Ectodermal cell (in vitro differentiated cells): ENCODE data around the gene CCDC88C.

Experiments
- H3K27ac ChIP-seq: 2 replicates; pipeline ENCODE4 v1.7.0; 2013; ENCODE audit warnings: mild to moderate bottlenecking, low read depth, low read length; ENCODE audit not compliant: insufficient read depth, poor library complexity, severe bottlenecking
- H3K27me3 ChIP-seq: 2 replicates; pipeline ENCODE4 v1.7.0; 2013; ENCODE audit warnings: mild to moderate bottlenecking, low read length; ENCODE audit not compliant: insufficient read depth, control insufficient read depth, poor library complexity, severe bottlenecking
- H3K36me3 ChIP-seq: one replicate; pipeline ENCODE4 v1.7.0; 2013; ENCODE audit warnings: low read length; ENCODE audit not compliant: control insufficient read depth, insufficient read depth
- H3K4me1 ChIP-seq: one replicate; pipeline ENCODE4 v1.7.0; 2013; ENCODE audit warnings: low read length; ENCODE audit not compliant: control insufficient read depth, insufficient read depth
- H3K4me3 ChIP-seq: 2 replicates; pipeline ENCODE4 v1.7.0; 2013; ENCODE audit warnings: low read depth, low read length, control low read depth; ENCODE audit not compliant: insufficient read depth
- H3K9me3 ChIP-seq: 2 replicates; pipeline ENCODE4 v1.7.0; 2013; ENCODE audit warnings: mild to moderate bottlenecking, low read length, moderate library complexity; ENCODE audit not compliant: control insufficient read depth
- WGBS, 2 experiments: methylation state at CpG; one replicate each; pipeline ENCODE4 v1.1.7; 2013; ENCODE audit warnings: missing lambda C conversion rate in 2 of 2; 5-methylcytosine and 5-hydroxymethylcytosine counted together

The CCDC88C gene

DNA sequence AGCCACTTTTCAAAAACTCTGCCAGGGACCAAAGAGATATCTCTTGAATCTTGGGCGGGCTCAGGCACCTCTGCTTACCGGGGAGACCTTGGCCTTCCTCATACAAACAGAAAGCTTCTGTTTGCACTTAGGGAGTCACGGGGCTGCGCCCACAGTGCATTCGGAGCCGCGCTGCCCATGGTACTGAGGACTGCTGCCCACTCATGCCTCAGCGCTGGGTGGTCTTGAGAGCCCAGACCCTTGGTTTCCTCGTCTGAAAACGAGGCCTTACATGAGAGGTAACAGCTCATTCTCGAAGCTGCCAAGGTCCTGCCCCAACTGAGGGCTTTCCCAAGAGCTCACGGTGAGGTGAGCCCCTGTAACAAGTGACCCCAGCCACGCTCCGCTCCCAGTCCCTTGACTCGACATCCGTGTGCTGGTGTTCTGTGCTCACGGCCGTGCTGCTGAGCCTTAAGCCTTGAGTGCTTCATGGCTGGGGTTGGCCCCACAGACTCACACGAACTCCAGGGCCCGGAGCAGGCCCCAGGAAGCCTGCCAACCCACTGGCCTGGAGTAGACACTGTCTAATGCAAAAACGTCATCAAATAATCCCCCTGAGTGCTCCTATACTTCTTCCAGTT, 125.7 kb downstream of the CCDC88C start:
- Histone ChIP-seq H3K36me3 (peaks cover 33% of the 10 kb centered on the region), H3K27ac (no peak overlapping the region), H3K4me1 (no peaks in the 10 kb centered on the region), H3K9me3 (no peaks in the 10 kb centered on the region), H3K27me3 (no peaks in the 10 kb centered on the region), H3K4me3 (no peak overlapping the region)
- 93 to 95% methylated on average over 21 of the region's 21 CpGs for WGBS, 2 experiments

DNA sequence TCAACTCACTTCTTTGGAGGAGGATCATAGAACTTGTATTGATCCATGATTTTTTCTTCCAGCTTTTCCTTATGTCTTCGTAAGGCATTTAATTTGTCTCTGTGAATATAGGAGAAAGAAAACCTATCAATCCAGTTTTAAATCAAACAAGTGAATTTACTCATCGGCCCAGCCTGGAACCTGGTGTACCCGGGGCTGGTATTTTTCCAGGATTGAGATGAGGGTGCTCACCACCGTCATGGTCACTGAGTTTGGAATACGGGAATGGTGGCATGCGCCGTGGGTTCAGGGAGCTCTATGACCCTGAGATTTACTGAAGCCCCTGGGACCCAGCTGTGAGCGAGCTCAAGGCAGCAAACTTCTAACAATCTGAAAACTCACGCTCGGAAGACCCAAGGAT, 126.6 kb downstream of the CCDC88C start:
- no peaks in the 10 kb centered on the region for H3K27me3 ChIP-seq
- no peaks in the 10 kb centered on the region for H3K9me3 ChIP-seq
- 95 to 97% methylated on average over 9 to 10 of the region's 10 CpGs for WGBS, 2 experiments
- H3K27ac ChIP-seq, result no peak overlapping the region
- H3K36me3 ChIP-seq, result peaks cover 26% of the 10 kb centered on the region
- no peak overlapping the region for H3K4me3 ChIP-seq
- H3K4me1 ChIP-seq, result no peaks in the 10 kb centered on the region

DNA sequence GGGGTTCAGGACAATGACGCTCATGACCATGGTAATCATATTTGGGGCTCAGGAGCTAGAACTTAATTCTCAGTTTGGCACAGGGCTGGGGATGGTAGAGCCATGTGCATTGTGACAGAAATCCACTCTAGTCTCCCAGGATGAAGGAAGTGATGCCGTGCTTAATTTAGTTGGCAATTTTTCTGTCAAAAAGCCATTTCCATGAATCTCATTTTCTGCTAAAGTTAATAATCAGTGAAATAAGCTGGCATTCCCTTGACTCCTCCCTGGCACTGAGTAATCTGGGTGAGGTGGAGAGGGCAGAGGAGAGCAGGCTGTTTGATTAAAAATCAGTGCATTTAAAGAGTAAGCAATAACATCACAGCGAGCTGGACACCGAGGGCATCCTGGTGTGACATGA, 128.2 kb downstream of the CCDC88C start:
- Histone ChIP-seq H3K27ac (no peak overlapping the region), H3K27me3 (no peaks in the 10 kb centered on the region), H3K36me3 (peaks cover 31% of the 10 kb centered on the region), H3K4me3 (no peak overlapping the region), H3K4me1 (no peaks in the 10 kb centered on the region), H3K9me3 (no peaks in the 10 kb centered on the region)
- WGBS, 2 experiments, result 95 to 96% methylated on average over 4 of the region's 4 CpGs

- Histone ChIP-seq H3K9me3 (no peaks in the 10 kb centered on the region), H3K4me3 (no peak overlapping the region), H3K36me3 (peaks cover 26% of the 10 kb centered on the region), H3K27ac (no peak overlapping the region), H3K4me1 (no peaks in the 10 kb centered on the region), H3K27me3 (no peaks in the 10 kb centered on the region)
- WGBS, 2 experiments, result 96 to 97% methylated on average over 28 of the region's 28 CpGs
These were observed 128.7 kb downstream of the CCDC88C start for GRCh38 chr14:91288876-91289275.

- Histone ChIP-seq H3K27me3 (no peaks in the 10 kb centered on the region), H3K36me3 (peaks cover 39% of the 10 kb centered on the region), H3K4me3 (no peak overlapping the region), H3K27ac (no peak overlapping the region), H3K4me1 (no peaks in the 10 kb centered on the region), H3K9me3 (no peaks in the 10 kb centered on the region)
- 55 to 68% methylated on average over 7 of the region's 7 CpGs for WGBS, 2 experiments
These were observed 131.1 kb downstream of the CCDC88C start for GRCh38 chr14:91286530-91286937.

- no peaks in the 10 kb centered on the region for H3K27me3 ChIP-seq
- peaks cover 42% of the 10 kb centered on the region for H3K36me3 ChIP-seq
- no peaks in the 10 kb centered on the region for H3K9me3 ChIP-seq
- H3K4me3 ChIP-seq, result no peak overlapping the region
- WGBS, 2 experiments, result 94 to 95% methylated on average over 14 of the region's 14 CpGs
- no peak overlapping the region for H3K27ac ChIP-seq
- no peaks in the 10 kb centered on the region for H3K4me1 ChIP-seq
These were observed 132.7 kb downstream of the CCDC88C start for GRCh38 chr14:91284791-91285548.

GRCh38 chr14:91284146-91284790, 133.4 kb downstream of the CCDC88C start:
- Histone ChIP-seq H3K36me3 (peaks cover 43% of the 10 kb centered on the region), H3K4me1 (no peaks in the 10 kb centered on the region), H3K4me3 (no peak overlapping the region), H3K27me3 (no peaks in the 10 kb centered on the region), H3K27ac (no peak overlapping the region), H3K9me3 (no peaks in the 10 kb centered on the region)
- WGBS, 2 experiments, result 96% methylated on average over 12 to 13 of the region's 13 CpGs

GRCh38 chr14:91283666-91284065, 134.0 kb downstream of the CCDC88C start:
- 93 to 96% methylated on average over 4 of the region's 4 CpGs for WGBS, 2 experiments
- no peaks in the 10 kb centered on the region for H3K9me3 ChIP-seq
- no peaks in the 10 kb centered on the region for H3K4me1 ChIP-seq
- H3K4me3 ChIP-seq, result no peak overlapping the region
- no peaks in the 10 kb centered on the region for H3K27me3 ChIP-seq
- no peak overlapping the region for H3K27ac ChIP-seq
- H3K36me3 ChIP-seq, result peaks cover 39% of the 10 kb centered on the region

DNA sequence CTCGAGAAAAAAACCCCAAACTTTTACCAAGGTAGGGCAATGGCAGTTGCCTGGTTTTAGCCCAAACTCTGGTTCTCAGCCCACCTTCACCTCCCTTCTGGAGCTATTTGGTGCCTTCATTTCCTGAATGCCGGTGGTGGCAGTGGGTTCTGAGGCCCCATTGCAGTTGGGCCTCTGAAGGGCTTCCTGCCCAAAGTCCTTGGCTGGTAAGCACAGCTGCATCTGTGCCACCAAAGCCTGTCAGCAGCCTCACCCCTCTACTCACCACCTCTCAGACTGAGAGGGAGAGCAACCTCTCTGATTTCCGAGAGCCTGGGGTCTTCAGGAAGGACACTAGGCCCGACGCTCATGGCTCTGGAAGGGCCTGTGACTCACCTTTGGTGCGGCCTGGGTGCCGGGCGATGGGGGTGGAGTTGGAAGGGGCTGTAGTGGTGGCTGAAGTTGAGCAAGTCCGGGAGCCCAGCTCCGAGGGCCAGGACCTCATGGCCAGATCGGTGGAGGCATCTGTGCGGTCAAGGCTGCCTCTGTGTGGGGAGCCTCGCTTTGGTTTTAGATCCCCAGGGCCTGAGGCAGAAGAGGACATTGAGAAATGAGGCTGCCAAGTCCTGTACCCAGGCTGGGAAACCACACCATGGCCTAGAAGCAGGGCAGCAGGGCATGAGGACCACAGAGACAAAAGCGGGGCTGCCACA, 134.5 kb downstream of the CCDC88C start:
- Histone ChIP-seq H3K9me3 (no peaks in the 10 kb centered on the region), H3K27me3 (no peaks in the 10 kb centered on the region), H3K36me3 (peaks cover 39% of the 10 kb centered on the region), H3K4me1 (no peaks in the 10 kb centered on the region), H3K27ac (no peak overlapping the region), H3K4me3 (no peak overlapping the region)
- 96% methylated on average over 14 of the region's 14 CpGs for WGBS, 2 experiments

DNA sequence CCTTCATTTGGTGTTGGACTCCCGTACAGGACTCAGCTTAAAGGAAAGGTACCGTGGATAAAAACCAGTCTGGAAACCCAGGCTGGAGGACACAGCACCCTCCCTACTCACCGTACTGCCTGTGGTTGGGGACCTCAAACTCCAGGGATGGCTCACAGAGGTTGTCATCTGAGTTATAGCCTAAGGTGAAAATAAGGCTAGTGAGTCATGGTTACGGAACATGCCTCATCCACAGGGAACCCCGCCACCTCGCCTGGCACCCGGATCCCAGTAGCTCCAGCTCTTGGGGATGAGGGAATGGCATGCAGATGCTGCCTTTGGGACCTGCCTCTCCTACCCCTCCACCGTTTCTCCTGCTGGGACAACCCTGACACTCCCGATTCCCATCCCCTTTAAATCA, 136.3 kb downstream of the CCDC88C start:
- no peak overlapping the region for H3K27ac ChIP-seq
- H3K9me3 ChIP-seq, result no peaks in the 10 kb centered on the region
- H3K4me1 ChIP-seq, result no peaks in the 10 kb centered on the region
- H3K4me3 ChIP-seq, result no peak overlapping the region
- peaks cover 43% of the 10 kb centered on the region for H3K36me3 ChIP-seq
- H3K27me3 ChIP-seq, result no peaks in the 10 kb centered on the region
- WGBS, 2 experiments, result 97% methylated on average over 9 of the region's 9 CpGs
